Hematopoietic multipotent progenitor cell treated with erythropoietin and hydrocortisone succinate and interleukin-3 and kit ligand, for 17 days (in vitro differentiated cells): Measurements from ENCODE around the gene DCDC2B.

ENCODE experiments used
- DNase-seq: peaks from one replicate; pipeline ENCODE4 v3.0.0-alpha.2; 2015; ENCODE audit warnings: low spot score

Gene DCDC2B

DNA sequence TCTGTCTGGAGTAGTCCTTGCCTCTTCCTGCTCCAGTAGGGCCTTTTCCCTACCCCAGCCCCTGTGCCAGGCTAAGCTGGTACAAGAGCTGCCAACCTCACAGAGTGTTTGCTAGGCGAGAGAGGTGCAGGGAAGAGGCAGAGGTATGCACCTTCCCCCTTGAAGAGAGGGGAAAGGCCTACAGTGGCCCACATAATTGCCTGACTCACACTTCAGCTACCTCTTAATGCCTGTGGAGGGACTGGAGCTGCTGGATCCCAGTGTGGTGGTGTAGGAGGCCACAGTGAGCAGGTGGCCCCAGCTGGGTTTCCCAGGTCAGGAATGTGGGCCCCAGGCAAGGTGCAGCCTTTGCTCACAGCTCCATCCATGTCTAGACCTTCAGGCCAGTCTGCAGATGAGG, 11.8 kb upstream of the DCDC2B start:
- DNase-seq: no peak

DNA sequence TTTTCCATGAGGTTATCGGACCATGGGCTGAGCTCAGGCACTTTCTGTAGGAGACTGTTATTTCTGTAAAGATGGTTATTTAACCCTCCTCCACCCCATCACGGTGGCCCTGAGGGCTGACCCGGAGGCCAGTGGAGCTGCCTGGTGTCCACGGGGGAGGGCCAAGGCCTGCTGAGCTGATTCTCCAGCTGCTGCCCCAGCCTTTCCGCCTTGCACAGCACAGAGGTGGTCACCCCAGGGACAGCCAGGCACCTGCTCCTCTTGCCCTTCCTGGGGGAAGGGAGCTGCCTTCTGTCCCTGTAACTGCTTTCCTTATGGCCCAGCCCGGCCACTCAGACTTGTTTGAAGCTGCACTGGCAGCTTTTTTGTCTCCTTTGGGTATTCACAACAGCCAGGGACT, 11.1 kb upstream of the DCDC2B start:
- no peak for DNase-seq

DNA sequence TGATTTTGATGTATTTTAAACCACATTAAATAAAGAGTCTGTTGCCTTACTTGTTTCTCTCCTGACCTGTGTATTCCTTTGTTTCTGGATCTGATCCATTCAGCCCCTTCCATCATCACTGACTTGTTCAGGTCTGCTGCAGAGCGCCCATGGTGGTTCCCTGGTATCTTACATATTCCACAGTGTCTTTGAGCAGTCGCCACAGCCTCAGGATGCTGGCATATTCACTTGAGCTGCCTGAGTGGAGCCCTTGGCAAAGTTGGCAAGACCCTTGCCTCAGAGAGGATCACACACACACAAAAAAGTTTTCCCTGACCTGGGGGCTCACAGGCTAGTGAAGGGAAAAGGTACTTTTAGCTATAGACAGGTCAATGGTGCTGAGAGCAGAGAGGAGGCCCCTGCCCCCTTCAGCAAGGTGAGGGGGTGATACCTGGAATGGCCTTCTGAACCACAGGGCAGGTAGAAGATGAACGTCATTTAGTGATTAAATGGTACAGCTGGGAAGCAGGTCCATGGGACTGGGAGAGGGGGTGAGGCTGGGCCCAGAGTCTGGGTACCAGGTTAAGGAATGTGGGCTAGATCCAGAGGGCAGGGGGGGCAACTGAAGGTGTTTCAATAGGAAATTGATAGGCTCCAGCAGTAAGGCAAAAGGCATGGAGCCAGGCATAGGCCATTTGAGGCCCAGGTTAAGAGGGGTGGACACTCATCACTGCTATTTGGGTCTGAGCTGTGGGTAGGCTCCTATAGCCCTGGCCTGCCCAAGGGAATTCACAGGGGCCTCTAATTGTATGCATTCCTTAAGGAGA, 10.4 kb upstream of the DCDC2B start:
- no peak for DNase-seq

DNA sequence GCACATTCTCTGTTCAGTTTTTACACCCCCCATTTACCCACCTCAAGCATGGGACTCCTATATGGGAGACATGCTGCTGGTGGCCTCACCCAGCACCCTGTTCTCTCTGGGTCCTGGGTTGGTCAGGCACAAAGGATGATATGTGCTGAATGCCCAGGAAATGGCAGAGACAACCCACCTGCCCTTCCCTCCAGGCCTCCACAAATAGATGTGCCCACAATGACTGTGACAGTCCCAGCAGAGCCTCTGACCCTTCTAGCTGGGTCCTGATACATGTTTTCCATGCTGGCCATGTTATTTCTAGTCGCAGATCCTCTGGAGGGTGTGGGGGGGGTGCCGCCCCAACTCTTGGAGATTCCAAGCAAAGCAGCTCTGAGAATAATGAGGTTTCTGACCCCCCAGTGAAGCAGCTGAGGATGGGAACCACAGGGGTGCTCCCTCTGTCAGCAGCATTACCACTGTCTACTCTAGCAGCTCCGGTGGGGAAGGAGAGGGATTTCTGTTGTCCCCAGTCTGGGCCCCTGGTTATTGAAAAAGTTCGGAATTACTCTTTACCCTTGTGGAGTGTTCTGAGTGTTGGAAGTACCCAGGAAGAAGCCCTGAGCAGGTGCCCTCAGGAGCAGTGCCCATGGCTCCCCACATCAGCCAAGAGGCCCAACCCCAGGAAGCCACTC, 9.7 kb upstream of the DCDC2B start:
- no peak for DNase-seq

DNA sequence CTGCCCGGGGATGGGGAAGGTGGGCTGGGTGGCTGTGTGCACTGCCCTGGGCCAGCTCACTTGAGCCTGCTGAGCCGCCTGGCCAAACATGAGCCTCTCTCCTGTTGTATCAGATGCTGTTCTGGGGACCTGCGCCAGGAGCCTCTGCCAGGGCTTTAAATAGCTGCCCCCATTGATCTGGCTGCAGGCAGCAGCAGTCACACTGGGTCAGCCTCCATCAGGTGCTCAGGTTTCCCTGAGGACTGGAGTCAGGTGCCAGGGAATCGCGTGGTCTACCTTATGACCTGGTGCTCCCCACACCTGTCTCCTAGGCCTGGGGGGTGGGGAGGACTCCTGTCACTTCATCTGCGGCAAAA, 9.2 kb upstream of the DCDC2B start:
- no peak for DNase-seq

DNA sequence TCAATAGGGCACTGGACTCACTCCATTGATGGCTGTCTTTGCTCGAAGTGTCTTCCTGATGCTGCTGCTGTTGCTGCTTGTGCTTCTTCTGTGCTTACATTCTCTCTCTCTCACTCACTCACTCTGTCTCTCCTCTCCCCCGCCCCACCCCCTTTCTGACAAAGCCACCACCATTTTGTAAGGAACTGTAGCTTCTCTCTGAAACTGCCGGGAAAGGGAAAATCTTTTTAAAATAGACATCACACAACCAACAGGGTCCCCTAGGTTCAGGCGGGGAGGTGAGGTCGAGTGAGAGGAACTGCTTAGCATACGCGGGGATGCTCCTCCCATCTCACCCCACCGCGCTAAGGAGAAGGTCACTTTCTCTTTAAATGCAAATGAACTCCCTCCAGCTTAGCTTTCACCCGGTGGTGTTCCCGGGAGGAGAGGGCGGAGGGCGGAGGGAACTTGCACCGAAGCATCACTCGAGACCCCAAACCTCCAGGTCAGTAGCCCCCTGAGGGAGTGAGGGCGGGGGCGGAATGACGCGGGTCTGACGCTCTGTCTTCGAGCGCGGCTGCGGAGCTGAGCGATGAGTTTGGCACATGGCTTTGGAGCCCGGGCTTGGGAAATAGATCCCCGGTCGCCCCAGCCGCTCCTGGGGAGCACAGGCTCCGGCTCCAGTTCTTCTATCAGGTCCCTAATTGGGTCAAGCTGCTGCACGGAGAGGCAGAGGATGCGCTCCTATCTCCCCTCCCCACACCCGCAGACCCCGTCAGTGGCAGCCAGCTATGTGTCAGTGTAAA, 8.5 kb upstream of the DCDC2B start, which contains the start of gene CCDC28B:
CCDC28B (plus strand) TSS at position 370 of the 785 bp plus-strand sequence. CDS start 1,341 bp downstream, outside the sequence.
- peak; percentile 29 for DNase-seq

DNA sequence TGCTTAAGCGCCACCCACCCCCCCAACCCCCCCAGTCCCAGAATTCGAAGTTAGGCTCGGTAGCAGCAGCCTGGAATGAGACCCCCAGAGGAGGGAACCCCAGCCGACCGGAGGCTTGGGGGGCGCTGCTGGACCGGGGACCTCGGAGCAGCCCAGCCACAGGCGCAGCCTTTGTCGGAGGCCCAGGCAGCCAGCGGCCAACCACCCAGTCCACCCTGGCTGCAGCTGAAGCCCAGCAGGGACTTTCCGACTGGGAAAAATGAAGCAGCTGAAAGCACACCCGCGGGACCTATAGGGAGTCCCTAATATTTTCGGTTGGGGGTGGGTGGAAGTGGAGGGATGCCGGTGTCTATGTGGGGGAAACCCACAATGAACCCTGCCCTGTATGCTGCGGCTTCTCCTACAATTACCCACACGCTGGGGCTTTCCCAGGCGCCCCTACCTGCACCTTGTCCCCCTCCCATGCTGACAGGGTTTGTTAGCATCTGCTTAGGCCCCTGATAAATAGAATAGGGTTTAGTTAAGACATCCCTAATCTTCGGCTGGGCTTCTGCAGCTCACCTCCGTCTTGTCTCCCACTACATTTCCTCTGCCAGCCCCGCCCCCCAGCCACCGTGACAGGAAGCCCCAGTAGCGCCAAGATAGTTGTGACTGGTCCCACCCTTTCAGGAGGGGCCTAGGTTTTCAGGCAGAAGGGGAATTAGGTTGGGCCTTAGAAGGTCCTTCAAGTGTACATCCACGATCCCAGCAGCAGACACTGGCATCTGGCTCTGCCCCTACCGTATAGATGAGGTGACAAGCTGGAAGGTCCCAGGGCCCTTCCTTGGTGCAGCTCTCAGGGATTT, 7.7 kb upstream of the DCDC2B start:
- peak; percentile 36 for DNase-seq

DNA sequence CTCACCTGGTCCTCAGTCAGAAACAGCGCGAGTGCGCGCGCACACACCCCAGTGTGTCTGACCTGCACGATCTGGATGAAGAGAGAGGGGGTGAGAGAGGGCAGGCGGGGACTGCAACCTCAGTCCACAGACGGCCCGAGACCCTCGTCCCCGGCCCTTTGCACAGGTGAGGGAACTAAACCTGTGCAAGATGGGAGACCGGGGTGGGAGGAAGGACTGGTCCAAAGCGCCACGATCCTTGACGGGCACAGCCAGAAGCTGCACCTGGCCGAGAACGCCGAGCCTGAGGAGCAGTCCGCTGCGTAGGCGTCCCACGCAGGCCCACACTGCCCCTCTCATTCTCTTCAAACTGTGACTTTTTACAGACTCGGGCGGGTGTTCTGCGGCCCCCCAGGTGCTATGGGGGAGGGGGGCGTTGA, 3.9 kb upstream of the DCDC2B start:
- no peak for DNase-seq

DNA sequence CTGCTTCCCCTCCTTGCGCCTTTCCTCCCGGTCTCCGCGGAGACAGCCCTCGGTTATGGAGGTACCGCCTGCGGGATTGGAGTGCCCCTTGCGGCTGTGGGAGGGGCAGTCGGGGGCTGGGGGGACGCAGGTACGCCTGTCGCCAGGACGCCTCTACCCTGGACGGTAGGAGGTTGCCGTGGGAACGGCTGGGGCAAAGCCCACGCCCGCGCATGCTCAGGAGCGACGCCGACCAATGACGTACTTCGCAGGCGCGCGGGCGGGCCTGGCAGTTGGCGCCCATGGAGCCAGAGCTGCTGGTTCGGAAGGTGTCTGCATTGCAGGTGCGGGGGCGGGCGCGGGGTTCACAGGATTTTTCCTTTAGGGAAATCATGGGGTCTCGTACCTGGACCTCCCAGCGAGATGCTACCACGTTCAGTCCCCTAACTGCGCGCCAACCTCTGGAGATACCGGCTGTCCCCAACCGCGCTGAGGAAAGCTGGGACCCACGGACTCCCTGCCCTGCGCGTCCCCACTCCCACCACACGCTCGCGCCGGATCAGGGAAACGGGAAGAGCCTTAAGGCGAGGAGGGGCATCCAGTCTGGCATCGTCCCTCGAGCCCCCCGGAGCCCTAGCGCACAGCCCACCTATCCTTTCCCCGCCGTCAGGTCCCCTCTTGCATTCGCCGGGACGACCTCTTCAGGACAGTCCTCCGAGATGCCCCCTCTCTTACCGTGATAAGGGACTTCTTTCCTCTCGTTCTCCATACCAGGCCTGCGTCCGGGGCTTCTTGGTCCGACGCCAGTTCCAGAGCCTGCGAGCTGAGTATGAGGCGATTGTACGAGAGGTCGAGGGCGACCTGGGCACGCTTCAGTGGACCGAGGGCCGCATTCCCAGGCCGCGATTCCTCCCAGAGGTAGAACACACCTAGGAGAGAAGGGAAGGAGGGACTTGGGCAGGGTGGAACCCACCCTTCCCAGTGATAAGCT, 3.2 kb upstream of the DCDC2B start, which contains the start of gene IQCC:
IQCC (plus strand) TSS at position 271 of the 970 bp plus-strand sequence; CDS start at position 282, 11 bp downstream.
- peak; percentile 84 for DNase-seq

DNA sequence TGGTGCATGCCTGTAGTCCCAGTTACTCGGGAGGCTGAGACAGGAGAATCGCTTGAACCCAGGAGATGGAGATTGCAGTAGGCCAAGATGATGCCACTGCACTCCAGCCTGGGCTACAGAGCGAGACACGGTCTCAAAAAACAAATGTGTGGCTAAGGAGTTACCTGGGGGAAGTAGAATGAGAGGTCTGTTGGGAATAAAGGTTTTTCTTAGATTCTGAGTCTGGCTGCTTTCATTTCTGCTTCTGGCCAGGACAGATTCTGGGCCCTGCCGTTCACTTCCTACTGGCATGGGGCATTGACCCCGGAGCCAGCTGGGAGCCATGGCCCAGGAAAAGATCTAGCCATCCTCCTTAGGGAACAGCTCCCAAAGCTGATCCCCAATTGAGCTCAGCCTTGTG, 420 bp upstream of the DCDC2B start:
- DNase-seq: no peak

DNA sequence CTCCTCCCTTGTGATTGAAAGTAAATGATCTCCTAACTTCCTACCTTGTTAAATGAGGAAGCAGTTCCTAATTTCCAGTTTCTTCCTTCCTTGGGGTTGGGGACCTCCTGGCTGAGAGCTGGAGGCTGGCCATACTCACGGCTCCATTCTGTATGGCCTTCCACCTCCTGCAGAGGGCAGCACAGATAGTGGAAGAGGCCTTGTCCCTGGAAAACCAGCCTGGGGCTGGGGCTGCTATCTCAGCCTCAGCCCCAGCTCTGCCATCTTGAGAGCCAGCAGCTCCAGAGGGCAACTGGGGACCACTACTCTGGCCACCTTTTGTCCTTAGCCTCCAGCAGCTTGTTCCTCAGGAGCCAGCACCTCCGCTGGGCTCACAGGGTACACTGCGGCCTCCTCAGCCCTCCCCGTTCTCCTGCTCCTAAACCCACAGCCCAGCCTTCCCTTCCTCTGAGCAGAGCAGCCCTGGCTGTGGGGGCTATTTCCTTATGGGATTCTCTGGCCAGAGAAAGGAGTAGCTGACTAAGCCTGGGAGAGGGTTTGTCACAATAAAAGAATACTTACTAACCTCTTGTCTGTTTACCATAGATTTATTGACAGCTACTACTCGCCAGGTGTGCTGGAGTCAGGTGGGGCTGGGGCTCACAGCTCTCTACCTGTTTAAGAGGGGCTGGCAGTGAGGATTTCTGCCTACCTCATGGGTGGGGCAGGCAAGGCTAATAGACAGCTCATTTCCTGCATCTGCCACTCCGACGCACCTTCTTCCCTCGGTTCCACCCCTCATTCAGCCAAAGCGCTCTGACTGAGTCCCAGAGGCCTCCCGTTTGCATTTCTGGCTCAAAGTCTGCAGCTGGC, 7.0 kb downstream of the DCDC2B start:
- DNase-seq: peak; percentile 67

DNA sequence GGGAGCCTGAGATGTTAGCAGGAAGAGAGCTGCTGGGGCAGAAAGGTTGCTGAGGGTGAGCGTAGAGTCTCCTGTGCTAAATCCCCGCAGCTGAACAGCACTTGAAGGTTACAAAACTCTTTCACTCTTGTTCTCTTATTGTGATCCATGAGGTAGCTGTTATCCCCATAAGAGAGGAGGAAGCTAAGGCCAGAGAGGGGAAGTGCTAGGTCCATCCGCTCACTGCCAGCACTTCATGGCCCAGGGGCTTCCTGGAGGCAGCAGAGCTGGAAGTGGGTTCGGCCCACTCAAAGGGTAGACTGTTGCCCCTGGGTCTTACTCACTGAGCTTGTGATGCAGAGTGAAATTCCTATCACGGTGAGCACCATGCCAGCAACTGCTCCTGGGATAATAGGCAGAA, 7.7 kb downstream of the DCDC2B start:
- DNase-seq: no peak

DNA sequence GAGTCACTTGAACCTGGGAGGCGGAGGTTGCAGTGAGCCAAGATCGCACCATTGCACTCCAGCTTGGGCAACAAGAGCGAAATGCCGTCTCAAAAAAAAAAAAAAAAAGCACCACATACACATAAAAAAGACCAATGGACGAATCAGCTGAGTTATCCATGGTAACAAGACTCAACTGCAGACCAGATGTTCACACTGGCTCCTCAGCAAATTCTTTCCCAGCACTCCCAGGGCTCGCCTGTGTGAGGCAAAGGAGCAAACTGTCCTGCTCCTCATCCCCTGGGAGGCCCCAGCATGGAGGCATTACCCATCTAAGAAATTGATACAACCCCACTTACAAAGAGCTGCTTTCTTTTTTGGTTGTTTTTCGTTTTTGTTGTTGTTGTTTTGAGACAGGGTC, 10.1 kb downstream of the DCDC2B start:
- no peak for DNase-seq

DNA sequence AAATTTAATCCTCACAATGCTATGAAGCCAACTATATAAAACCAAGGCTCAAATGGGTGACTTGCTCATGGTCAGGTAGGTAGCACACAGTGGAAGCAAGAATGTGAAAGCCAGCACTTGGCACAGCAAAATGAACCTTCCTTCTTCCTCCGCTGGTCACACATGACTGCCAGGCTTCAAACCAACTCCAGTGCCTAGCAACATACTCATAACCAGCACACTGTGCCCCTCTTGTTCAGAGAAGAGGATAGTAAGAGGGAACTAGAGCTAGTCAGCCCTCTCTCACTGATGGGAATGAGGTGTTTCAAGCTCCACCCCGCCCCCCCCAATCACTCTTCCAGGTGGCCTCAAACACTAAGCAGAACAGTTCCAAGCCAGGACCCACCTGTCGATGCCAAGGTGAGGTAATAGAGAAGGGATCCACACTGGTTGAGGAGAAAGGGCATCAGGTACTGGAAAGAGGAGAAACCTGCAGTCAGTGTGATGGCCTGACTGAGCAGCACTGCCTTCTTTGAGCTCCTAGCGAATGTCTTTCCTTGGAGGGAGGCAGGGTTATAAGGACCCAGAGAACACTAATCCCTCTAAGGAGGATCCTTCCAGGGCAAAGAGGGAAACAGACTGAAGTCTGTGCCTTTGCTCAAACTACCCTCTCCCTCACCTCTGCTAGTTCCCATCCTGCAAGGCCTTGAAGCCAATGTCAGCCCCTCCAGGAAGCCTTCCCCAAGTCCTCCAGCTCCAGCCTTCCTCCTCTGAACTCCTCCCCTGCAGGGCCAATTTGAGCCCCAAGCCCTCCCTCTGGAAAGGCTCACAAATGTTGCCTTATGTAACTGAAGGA, 12.1 kb downstream of the DCDC2B start:
- no peak for DNase-seq

DNA sequence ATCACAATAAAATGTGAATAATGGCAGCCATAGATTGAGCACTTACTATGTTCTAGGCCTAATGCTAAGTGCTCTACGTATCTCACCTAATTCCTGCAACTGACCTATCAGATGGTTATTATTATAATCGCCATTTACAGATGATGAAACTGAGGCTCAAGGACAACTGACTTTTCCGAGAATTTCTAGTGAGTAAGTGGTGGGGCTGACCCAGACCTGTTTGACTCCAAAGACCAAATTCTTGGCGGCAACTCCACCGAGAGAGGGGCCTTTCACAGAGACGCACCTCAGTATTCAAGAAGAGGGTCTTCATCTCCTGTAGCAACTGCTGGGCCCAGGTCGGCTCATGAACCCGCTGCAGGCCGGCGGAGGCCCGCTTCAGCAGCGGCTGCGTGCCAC, 12.7 kb downstream of the DCDC2B start:
- no peak for DNase-seq

DNA sequence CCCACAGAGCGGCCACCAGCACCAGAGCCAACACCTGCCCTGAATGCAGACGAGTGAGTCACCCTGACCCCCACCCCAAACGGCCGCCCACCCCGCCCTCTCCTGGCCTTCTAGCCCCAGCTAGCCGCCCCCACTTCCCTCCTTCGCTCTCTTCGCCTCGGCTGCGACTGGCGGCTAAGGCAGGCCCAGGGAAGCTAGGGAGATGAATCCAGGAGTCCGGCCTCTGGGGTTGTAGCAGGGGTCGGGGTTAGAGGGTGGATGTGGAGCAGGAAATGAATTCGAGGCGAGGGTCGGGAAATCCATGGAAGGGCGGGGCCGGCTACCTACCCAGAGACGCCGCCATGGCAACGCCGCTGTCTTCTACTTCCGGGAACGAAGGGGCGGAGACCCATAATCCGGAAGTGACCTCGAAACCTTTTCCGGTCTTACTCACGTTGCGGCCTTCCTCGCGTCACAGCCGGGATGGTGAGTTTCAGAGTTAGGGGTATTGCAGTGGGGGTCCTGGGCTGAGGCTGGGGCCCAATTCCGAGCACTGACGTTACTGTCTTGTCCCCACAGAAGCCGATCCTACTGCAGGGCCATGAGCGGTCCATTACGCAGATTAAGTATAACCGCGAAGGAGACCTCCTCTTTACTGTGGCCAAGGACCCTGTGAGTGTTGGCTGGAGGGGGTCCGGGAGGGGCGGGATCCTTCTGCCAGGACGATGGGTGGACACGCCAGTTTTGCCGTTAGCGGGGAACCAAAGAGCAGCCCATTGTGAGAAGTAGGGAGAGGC, 13.3 kb downstream of the DCDC2B start, which contains the start of the genes EIF3I and TMEM234:
EIF3I (plus strand) TSS at position 428 of the 776 bp plus-strand sequence; CDS start at position 463, 35 bp downstream.
TMEM234 (minus strand) TSS at position 374 of the 776 bp plus-strand sequence; CDS start at position 343, 31 bp downstream.
- DNase-seq: peak; percentile 94

DNA sequence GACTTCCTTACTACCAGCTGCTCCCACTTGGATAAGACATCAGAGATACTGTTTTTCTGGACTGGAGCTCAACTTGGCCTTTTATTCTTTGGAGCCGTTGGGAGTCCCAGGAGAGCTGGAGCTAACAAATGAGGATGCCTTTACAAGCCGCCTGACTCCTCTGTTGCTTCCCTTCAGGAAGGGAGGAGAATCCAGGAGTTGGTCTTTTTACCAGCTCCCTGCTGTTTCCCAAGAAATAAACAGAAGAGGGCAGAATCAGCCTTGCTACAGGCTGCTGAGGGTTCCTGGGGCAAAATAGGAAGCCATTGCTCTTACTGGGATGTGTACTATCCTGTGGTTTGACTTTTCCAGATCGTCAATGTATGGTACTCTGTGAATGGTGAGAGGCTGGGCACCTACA, 14.8 kb downstream of the DCDC2B start:
- no peak for DNase-seq

DNA sequence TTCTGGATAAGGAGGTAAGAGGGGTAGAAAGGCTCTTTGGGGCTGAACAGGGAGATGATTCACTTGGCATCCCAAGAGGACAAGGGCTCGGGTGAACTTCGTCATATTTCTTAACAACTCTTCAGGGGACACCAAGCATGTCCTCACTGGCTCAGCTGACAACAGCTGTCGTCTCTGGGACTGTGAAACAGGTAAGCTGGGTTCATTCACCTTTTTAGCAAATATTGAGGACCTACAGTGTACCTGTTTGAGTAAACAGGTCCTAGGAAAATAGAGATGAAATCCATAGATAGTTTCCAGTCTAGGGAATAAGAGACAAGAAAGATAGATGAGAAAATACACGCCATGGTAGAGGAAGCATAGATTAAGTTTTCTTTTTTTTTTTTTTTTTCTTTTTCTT, 15.4 kb downstream of the DCDC2B start:
- no peak for DNase-seq
